OCI-LY7 (cell line): Measurements from ENCODE around the gene CHEK1. TPM values are rescaled to one million over a fixed set of nuclear protein-coding genes. Genes with fewer than 3 reads are reported as not detected.

Experiments
- BruUV-seq: library from RNA; stranded (reverse); fragments of 400-500 nt; replicated peaks from 2 replicates; lab custom pipeline; 2021; lab: Mats Ljungman, UMichigan
- CTCF ChIA-PET: fragments of 300-600 bp; sonication (Branson Sonifier 250); formaldehyde crosslinking; loops from one replicate; lab custom pipeline; 2022; ENCODE audit warnings: antibody characterized with exemption; ENCODE audit not compliant: unreplicated experiment; lab: Charles Lee
- POLR2A ChIA-PET: fragments of 300-600 bp; sonication (Branson Sonifier 250); formaldehyde crosslinking; loops from one replicate; lab custom pipeline; 2022; ENCODE audit warnings: antibody characterized with exemption; lab: Charles Lee
- DNase-seq: peaks from one replicate; pipeline ENCODE4 v3.0.0-alpha.2; 2015; ENCODE audit warnings: low spot score
- H2AFZ ChIP-seq: fragments of 200-600 bp; sonication (generic), shearing (Covaris generic); 2 replicates; pipeline ENCODE4 v1.6.1; 2014; ENCODE audit warnings: mild to moderate bottlenecking, antibody characterized with exemption, low read length, moderate library complexity
- H3K27ac ChIP-seq: fragments of 200-600 bp; sonication (generic); 2 replicates; pipeline ENCODE4 v1.5.1; 2014; ENCODE audit warnings: mixed run types, low read depth, mild to moderate bottlenecking, moderate library complexity, low read length, inconsistent platforms; ENCODE audit not compliant: poor library complexity, severe bottlenecking
- H3K36me3 ChIP-seq: fragments of 200-600 bp; sonication (generic); 2 replicates; pipeline ENCODE4 v1.6.1; 2014; ENCODE audit warnings: mild to moderate bottlenecking, antibody characterized with exemption, low read length, moderate library complexity, mixed read lengths; ENCODE audit not compliant: insufficient read depth
- H3K4me1 ChIP-seq: fragments of 200-600 bp; sonication (generic); 2 replicates; pipeline ENCODE4 v1.5.1; 2014; ENCODE audit warnings: mild to moderate bottlenecking, low read length; ENCODE audit not compliant: insufficient read depth, poor library complexity, severe bottlenecking
- H3K4me2 ChIP-seq: fragments of 200-600 bp; sonication (generic); 2 replicates; pipeline ENCODE4 v1.6.1; 2014; ENCODE audit warnings: mild to moderate bottlenecking, low read length
- H3K4me3 ChIP-seq: fragments of 200-600 bp; sonication (generic); 2 replicates; pipeline ENCODE4 v1.5.1; 2014; ENCODE audit warnings: mild to moderate bottlenecking, low read depth, low read length; ENCODE audit not compliant: poor library complexity, severe bottlenecking
- H3K79me2 ChIP-seq: fragments of 200-600 bp; sonication (generic); 2 replicates; pipeline ENCODE4 v1.6.1; 2016; ENCODE audit warnings: low read depth, mild to moderate bottlenecking, low read length, moderate library complexity, mixed read lengths; ENCODE audit not compliant: insufficient read depth
- H3K9me2 ChIP-seq: fragments of 200-600 bp; sonication (generic); 2 replicates; pipeline ENCODE4 v1.6.1; 2016; ENCODE audit warnings: mild to moderate bottlenecking, low read length, mixed read lengths; ENCODE audit not compliant: insufficient read depth
- H3K9me3 ChIP-seq: fragments of 200-600 bp; sonication (generic); 2 replicates; pipeline ENCODE4 v1.6.1; 2014; ENCODE audit warnings: mild to moderate bottlenecking, mixed run types, low read length, mixed read lengths
- H4K20me1 ChIP-seq: fragments of 200-600 bp; sonication (generic); 2 replicates; pipeline ENCODE4 v1.6.1; 2014; ENCODE audit warnings: mild to moderate bottlenecking, antibody characterized with exemption, low read length, moderate library complexity, mixed read lengths; ENCODE audit not compliant: insufficient read depth
- CTCF ChIP-seq: fragments of 200-600 bp; sonication (generic); conservative IDR thresholded peaks from 2 replicates; pipeline ENCODE4 v1.5.1; 2014; ENCODE audit warnings: mild to moderate bottlenecking, antibody characterized with exemption, low read length, moderate library complexity, mixed read lengths
- EZH2phosphoT487 ChIP-seq: fragments of 200-600 bp; sonication (generic); IDR thresholded peaks from 2 replicates; pipeline ENCODE4 v1.6.1; 2018; ENCODE audit warnings: low read depth, borderline replicate concordance, mild to moderate bottlenecking, mixed run types, antibody characterized with exemption, low read length, moderate library complexity, mixed read lengths
- intact Hi-C: fragments of 100-400 bp; cut with micrococcal nuclease; formaldehyde crosslinking; loops from one replicate; pipeline ENCODE4 v1.10.0; 2022; ENCODE audit not compliant: unreplicated experiment
- total RNA-seq, 2 experiments: library from RNA; depleted of rRNA in 1 of 2; stranded (reverse); fragments of >200 nt in 1 of 2; shearing (Covaris generic) in 1 of 2; gene quantifications; 2 replicates each; pipeline ENCODE4 v1.2.3, GENCODE V29; 2014 to 2022

CHEK1 gene
- total RNA-seq, 2 experiments from 2014 or later, result 89.7 to 147 TPM

GRCh38 chr11:125618383-125618782, 6.6 kb upstream of the CHEK1 start:
- Histone ChIP-seq H4K20me1 (no peaks in the 10 kb centered on the region), H3K9me3 (no peaks in the 10 kb centered on the region), H3K4me1 (no peaks in the 10 kb centered on the region), H3K4me3 (no peak overlapping the region), H3K79me2 (peaks cover 6% of the 10 kb centered on the region), H3K9me2 (no peaks in the 10 kb centered on the region), H3K4me2 (no peak overlapping the region), H2AFZ (no peak overlapping the region), H3K36me3 (peaks cover 97% of the 10 kb centered on the region), H3K27ac (no peak overlapping the region)
- no peak for TF ChIP-seq CTCF
- TF ChIP-seq EZH2phosphoT487, result no peak
- ChIA-PET POLR2A (interaction anchor here (1.0 to 5.7 kb wide), 2 partner anchors 25 kb away, joined by 7 to 34 read pairs; partner anchors contain the start of gene STT3A), CTCF (no interaction called here)
- no peak for DNase-seq
- no TSS peak for BruUV-seq
- intact Hi-C loops, result loop anchor here (10.0 kb wide), 1 partner anchor 646 kb away; the partner anchor contains the start of genes FOXRED1 and SRPRA

GRCh38 chr11:125621995-125622394, 3.0 kb upstream of the CHEK1 start:
- POLR2A ChIA-PET, result interaction anchor here (0.6 to 5.7 kb wide), 3 partner anchors 9 to 597 kb away, joined by 3 to 34 read pairs (median 6); partner anchors contain the start of gene STT3A
- intact Hi-C loops, result loop anchor here (2.0 kb wide), 1 partner anchor 17 kb away; no protein-coding TSS in a partner anchor
- peaks cover 5% of the 10 kb centered on the region; the same call in 1 of the 2 replicates for H4K20me1 ChIP-seq
- no peaks in the 10 kb centered on the region for H3K9me2 ChIP-seq
- BruUV-seq, result no TSS peak
- DNase-seq, result no peak
- TF ChIP-seq EZH2phosphoT487 (no peak), CTCF (no peak)
- CTCF ChIA-PET, result interaction anchor here (0.6 kb wide), 1 partner anchor 266 kb away, joined by 3 read pairs; no protein-coding TSS in a partner anchor
- peaks cover 19% of the 10 kb centered on the region for H3K79me2 ChIP-seq
- no peak overlapping the region for H3K4me3 ChIP-seq
- peaks cover 81% of the 10 kb centered on the region for H3K36me3 ChIP-seq
- H3K4me2 ChIP-seq, result no peak overlapping the region
- H3K9me3 ChIP-seq, result no peaks in the 10 kb centered on the region
- no peak overlapping the region for H2AFZ ChIP-seq
- H3K4me1 ChIP-seq, result peaks cover 8% of the 10 kb centered on the region
- no peak overlapping the region for H3K27ac ChIP-seq

DNA sequence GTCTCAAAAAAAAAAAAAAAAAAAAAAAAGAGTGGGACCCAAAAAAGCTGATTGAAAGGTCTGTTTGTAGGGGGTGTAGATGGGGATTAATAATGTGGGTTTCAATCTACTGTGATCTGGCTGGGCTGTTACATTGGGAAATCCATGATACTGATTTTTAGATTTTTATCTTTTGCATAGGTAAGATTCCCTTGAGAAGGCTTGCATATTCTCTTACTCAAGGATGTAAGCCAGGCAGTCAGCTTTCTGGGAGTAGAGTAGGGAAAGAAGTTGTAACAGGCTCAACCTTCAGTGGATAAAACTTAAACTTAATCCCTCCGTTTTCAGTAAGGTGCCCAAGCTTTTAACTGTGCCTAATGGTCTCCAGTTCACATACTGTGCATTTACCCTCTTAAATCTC, 1.9 kb upstream of the CHEK1 start:
- H3K4me2 ChIP-seq, result no peak overlapping the region
- no peak overlapping the region for H3K4me3 ChIP-seq
- peaks cover 15% of the 10 kb centered on the region; the same call in 1 of the 2 replicates for H4K20me1 ChIP-seq
- H3K9me3 ChIP-seq, result no peaks in the 10 kb centered on the region
- peaks cover 29% of the 10 kb centered on the region for H3K79me2 ChIP-seq
- H3K4me1 ChIP-seq, result peaks cover 19% of the 10 kb centered on the region
- H2AFZ ChIP-seq, result no peak overlapping the region
- BruUV-seq, result no TSS peak
- no peak overlapping the region for H3K27ac ChIP-seq
- H3K36me3 ChIP-seq, result peaks cover 81% of the 10 kb centered on the region
- no peaks in the 10 kb centered on the region for H3K9me2 ChIP-seq
- ChIA-PET CTCF (no interaction called here), POLR2A (interaction anchor here (0.6 to 5.7 kb wide), 3 partner anchors 8 to 684 kb away, joined by 4 to 34 read pairs (median 6); partner anchors contain the start of gene STT3A)
- intact Hi-C loops, result no loop called here
- TF ChIP-seq CTCF (no peak), EZH2phosphoT487 (no peak)
- DNase-seq, result no peak
